Hippocampal formation (tissue), 2 donors: ENCODE measurements around the gene ADAMTSL3.

ENCODE experiments used
- DNase-seq, 2 donors: peaks; one replicate each; lab custom pipeline; 2025; lab: John Stamatoyannopoulos, UW

Gene ADAMTSL3

DNA sequence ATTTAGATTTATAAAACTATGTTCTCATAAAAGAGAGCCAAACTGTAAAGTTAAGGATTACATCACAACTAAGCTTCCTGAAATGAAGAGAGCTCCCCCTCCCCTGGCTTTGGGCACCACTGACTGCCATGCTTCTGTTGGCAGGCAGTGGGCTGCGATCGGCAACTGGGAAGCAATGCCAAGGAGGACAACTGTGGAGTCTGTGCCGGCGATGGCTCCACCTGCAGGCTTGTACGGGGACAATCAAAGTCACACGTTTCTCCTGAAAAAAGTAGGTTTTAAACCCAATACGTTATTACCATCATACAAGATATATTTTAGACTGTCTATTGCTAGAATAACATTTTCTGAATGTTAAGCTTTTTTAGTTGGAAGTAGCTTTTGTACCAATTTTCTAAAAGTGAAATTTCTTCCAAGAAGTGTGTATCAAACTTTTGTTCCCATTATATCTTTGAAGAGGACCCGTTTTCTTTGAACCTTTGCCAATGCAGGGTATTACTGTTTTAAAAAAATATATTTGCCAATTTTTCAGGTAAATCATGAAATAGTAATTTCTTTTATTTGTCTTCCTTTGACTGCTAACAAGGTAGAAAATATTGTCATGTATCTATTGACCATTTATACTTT lies 184.1 kb downstream of the ADAMTSL3 start:
- DNase-seq: peak; percentile 15 to 30

DNA sequence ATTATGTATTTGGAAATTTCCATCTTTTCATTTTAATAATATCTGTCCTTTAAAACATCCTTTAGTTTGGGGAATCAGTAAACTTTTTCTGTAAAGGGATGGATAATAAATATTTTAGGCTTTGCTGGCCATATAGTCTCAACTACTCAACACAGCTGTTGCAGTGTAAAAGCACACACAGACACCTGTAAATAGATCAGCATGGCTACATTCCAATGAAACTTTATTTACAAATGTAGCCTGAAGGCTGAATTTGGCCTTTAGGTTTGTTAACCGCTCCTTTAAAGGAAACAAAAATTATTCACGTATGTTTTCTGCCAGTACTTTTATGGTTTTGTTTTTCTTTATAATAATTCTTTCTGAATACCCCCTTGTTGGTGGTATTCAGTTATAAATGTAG lies 184.8 kb downstream of the ADAMTSL3 start:
- no peak for DNase-seq

DNA sequence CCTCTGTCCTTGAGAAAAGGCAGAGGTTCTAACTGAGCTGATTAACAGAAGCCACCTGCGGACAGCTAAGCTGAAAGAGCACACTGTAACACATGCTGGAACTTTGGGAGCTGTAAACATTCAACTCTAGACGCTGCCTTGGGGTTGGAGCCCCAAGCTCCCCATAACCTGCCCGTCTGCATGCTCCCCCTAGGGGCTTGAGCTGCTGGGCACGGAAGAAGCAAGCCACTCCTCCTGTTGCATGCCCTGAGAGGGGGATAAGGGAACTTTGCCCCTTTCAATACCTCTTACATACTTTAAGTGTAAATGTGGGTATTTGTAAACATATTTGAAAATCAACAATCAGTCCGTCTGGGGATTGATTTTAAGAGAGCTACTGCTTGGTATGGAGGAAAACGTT lies 188.4 kb downstream of the ADAMTSL3 start:
- DNase-seq: no peak

GRCh38 chr15:83843471-83843871 lies 189.5 kb downstream of the ADAMTSL3 start:
- no peak for DNase-seq

DNA sequence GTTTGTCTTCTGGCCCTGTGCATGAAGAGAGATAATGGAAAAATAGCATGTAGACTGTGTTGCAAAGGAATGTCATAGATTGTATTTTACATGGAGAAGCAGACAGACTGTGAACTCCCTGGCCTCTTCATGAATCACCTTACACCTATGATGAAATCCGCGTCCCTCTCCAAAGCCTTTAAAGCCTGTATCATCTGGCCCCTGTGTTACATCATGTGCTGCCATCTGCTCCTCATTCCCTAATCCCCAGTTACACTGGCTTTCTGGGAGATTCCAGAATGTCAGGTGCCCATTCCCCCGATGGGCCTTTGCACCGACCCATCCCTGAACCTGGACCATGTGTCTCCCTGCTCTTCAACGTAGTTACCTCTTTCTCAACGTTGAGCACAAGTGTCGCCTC lies 190.8 kb downstream of the ADAMTSL3 start:
- no peak for DNase-seq

GRCh38 chr15:83845230-83845629 lies 191.3 kb downstream of the ADAMTSL3 start:
- DNase-seq: no peak

DNA sequence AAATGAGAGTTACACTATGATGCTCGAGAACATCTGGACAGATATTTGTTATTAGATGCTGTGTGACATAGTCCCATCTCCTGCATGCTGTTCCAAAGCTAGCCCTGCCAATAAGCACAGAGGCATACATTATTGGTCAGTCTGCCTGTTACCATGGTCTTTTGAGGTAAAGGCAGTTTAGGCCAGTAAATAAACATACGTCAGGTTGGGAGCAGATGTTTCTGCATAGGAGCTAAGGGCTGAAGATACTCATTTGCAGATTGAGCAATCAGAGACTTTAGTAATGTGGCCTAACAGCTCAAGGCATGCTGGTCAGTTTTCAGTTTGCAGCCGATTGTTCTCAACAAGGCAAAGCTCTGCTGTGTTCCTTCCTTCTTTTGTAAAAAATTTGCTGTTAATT lies 192.9 kb downstream of the ADAMTSL3 start:
- DNase-seq: no peak

GRCh38 chr15:83848315-83849050 lies 194.6 kb downstream of the ADAMTSL3 start:
- no peak for DNase-seq

DNA sequence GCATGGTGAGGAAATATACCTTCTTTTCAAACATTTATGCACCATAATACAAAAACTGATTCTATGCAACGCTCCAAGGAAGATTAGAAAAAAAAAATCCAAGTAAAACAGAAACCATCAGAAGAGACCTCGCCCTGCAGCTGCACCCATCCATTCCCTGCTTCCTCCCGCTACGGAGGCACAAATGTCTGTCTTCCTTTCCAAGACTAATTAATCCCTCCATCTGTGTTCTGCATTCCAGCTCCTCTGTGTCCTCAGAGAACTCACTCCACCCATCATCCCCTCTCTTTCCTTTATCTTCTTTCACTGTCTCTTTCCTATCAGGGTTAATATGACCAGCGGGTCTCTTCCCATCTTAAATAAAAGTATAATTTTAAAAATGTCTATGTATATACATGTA lies 196.1 kb downstream of the ADAMTSL3 start:
- DNase-seq: no peak

DNA sequence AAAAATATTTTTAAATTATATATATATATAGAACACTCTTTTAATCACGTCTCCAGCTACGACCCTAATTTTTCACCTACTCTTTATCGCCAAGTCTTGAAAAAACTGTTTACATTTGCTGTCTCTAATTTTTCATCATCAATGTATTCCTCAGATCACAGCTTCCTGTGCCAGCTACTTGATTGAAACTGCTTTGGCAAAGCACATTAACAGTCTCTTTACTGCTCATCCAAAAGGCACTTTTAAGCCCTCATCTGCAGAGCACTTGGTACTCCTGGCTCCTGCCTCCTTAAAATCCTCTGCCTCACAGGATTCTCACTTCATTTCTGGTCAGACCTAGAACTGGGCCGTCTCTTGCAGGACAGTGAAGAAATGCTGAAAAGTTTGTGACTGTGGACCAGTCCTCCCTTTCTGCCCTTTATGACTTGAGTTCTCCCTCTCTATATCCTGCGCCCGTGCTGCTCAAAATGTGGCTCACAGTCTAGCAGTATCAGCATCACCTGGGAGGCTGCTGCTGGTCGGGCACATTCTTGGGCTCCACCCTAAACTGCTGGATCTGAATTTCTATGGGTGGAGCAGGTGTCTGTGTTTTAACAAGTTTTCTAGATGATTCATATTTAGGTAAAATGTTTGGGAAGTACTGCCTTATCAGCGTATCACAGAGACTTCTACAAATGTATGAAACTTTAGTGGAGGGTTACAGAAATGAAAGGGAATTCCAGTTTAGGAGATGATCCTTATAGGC lies 196.8 kb downstream of the ADAMTSL3 start:
- DNase-seq: no peak

DNA sequence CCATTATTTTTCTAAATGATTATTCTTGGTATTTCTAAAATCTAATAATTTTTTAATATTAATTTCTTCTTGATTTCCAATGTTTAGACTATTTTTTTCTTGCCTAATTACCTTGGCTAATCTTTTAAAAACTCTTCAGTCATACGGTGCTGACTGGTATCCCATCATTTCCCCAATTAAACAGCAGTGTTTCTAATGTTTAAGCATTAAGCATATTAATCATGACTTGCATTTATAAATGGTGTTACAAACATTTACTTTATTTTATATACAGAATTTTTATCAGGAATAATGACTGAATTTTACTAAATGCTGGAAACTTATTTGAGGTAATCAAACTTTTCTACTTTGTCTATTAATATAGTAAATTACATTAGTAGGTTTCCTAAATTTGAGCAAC lies 199.3 kb downstream of the ADAMTSL3 start:
- no peak for DNase-seq

DNA sequence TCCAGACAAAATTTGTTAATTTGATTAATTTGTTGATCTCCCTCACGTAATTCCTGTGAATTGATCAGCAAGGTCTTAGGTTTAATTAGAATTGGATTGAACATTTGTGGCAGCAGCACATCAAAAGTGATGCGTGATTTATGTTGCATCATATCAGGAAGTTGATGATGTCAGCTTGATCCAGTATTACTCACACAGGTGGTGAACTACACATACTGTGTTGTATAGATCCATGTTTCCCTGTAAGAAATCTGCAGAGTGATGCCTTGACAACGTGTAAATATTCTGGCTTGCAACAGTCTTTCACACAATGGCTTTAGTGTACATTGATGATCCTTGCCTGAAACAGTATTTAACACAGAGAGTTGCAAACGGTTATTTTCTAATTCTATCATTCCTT lies 200.4 kb downstream of the ADAMTSL3 start:
- no peak for DNase-seq

DNA sequence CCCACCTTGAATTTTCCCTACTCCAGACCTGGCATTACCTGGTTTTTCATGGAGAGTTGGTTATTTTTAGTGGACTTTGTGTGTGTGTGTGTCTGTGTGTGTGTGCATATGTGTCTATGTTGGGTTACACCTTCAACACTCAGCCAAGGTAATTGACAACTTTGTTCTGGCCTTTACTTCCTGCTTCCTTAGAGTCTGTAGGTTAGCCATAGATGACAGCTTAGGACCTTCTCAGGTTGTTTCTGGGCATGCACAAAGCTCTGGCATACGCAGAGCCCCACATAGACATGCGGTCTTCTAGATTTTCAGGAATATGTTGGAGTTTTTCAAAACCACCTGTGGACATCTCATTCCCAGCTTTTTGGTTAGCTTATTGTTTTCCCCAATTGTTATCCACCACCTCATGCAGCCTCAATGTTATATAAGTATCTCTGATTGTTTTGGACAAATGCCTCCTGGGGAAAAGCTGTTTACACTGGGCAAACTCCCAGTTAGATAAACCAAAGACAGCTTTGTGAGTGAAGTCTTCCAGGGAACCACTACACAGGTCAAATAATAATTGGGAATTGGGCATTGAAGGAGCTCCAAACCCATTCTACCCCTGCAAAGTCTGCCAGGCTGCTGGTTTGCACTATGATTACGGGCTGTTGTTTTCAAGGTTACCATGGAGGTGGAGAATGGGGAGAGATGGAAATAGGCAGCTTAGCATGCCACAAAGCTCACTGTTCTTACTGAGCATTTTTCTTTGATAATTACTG lies 201.2 kb downstream of the ADAMTSL3 start:
- DNase-seq: no peak

- DNase-seq: no peak
Measured at GRCh38 chr15:83855956-83856355, 202.0 kb downstream of the ADAMTSL3 start.

- no peak for DNase-seq
Measured at GRCh38 chr15:83858820-83859505, 205.0 kb downstream of the ADAMTSL3 start.

DNA sequence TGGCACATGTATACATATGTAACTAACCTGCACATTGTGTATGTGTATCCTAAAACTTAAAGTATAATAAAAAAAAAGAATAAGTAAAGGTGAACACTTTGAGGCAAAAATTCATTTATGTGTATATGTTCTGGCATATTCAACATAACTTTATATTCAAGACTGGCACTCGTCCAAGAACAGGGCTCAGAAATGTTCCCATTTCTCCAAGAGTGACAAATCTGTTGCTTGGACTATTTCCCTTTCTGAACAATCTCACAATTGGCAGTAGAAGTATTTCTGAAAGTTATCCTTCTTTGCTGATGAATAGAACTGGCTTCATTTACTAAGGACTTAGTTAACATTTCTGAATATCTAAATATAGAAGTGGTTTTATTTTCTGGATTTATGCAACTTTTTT lies 212.8 kb downstream of the ADAMTSL3 start:
- DNase-seq: no peak

DNA sequence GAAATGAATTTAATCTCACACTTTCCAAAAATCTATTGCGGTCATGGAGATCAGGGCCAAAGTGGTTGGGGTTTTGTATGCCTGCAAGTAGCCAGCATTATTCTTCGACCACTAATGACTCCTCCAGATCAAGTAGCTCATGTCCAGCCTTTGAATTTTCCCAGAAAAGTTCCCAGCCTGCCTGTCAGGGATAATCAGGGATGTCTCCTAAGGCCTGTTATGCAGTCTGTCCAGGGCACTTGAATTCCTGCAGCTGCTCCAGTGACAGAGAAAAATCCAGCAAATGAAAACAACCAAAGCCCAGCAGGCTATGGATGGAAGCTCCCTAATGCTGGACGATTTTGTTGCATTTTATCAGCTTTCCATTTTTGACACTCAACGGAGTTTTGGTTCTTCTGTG lies 215.4 kb downstream of the ADAMTSL3 start:
- DNase-seq: no peak

DNA sequence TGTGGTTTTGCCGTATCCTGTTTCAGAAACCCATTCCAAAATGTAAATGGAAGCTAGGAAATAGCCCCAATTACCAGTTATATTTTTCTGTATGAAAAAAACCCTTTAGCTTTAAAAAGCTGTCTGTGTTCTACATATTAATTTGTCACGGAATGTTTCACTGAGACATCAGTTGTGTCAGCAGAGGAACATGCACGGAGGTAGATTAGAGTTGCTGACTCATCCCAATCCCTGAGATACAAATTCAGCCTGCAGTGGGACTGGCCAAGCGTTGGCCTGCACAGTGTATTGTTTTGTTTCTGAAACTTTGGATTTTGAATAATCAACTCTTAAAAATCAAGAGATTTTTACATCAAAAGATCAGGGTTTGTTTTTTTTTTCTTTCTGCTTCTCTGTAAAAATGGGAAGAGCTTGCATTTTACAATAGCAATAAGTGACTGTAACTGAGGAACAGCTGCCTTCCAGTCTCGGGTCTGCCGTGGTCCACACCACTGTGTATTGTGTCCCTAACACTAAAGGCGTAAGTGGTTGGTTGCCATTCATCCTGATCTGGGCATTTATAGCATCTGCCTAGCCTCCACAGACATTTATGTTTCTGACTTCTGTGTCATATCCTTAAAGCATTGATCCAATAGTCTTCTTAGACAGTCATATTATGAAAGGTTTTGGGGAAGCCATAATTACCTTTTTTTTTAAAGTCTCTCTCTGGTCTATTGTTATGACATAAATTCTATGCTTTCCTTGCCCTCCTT lies 218.1 kb downstream of the ADAMTSL3 start:
- DNase-seq: peak in 1 of 2 donors; percentile 36

DNA sequence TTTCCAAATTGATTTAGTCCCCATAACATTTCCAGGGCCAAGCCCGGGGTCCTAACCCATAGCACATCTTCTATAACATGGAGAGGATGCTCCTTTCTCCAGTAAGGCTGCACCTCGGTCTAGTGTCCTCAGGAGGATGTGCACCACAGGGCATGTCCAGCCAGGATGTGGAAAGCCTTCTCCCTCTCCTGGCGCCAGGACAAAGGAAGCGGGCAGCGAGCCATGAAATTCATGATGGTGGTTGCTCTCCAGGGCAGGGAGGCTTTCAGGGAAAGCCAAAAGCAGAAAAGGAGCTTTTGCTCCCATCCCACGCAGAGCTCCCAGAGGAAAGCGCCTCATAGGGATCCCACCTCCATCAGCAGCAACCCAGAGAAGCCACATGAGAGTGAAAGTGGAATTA lies 220.0 kb downstream of the ADAMTSL3 start:
- DNase-seq: no peak

- DNase-seq: no peak
Measured at GRCh38 chr15:83880529-83880928, 226.6 kb downstream of the ADAMTSL3 start.

DNA sequence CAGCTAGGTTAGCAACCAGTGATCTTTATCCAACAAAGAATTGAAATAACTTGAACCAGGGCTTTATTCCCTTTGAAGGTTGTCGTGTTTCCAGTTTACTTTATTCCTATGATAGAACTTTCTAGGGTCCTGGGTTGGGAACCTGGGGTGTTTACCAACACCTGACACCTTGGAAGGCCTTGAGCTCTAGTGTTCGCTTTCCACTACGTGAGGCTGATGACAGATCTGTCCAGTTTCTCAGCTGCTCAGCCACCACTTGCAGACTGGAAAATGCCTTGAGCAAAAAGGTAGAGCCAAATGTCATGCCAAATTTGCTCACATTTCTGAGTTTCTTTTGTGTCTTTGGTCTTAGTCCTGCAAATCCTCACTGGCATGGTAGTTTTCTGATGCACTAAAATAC lies 227.2 kb downstream of the ADAMTSL3 start:
- no peak for DNase-seq
